ENCODE data around the gene CHST13.

CHST13 gene

DNA sequence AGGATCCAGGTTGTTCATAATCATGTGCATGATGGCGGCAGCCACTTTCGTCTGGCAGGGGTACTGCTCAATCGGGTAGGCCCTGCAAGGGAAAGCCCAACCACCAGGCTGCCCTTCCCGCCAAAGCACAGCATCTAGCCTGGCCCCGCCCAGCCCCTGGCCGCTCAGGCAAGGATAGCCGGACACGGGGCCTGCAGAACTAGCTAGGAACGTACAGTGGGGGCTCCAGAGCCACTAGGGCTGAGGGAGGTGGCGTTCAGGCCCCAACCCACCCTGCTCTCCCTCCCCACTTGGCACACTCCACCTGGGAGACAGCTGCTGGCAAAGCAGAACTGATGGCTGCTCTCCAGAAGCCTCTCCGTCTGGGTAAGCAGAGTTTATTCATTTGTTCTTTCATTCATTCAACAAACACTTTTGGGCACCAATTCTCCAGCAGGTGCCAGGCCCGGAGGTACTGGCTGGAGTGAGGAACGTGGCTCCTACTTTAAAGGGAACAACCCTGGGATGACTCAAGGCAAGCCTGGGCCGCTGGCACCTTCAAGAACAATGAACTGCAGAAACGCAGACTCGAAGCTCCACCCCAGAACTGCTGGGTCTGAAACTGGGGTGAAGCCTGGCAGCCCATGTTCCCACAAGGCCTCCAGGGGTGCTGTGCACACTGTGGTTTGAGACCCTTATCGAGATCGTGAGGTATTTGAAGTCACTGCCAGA is 14.2 kb upstream of the CHST13 start:
- TF ChIP-seq ELF4 (IDR thresholded peaks at IDR 0.05) (no peak), L3MBTL2 (conservative IDR thresholded peaks at IDR 0.05) (no peak), CTBP1 (IDR thresholded peaks at IDR 0.05; ENCODE audit: borderline replicate concordance) (no peak), BHLHE40 (IDR thresholded peaks at IDR 0.05; ENCODE audit: borderline replicate concordance) (no peak), TARDBP (IDR thresholded peaks at IDR 0.05) (no peak), SUZ12 (IDR thresholded peaks at IDR 0.05) (no peak), NFRKB (IDR thresholded peaks at IDR 0.05) (no peak), ZNF384 (IDR thresholded peaks at IDR 0.05) (no peak), ARNT (IDR thresholded peaks at IDR 0.05) (no peak), FOXA1 (IDR thresholded peaks at IDR 0.05) (no peak), LEF1 (IDR thresholded peaks at IDR 0.05; ENCODE audit: borderline replicate concordance) (no peak), HDGF (IDR thresholded peaks at IDR 0.05; ENCODE audit: borderline replicate concordance) (no peak), SP1 (IDR thresholded peaks at IDR 0.05) (no peak)
- ChIA-PET POLR2A (no interaction called here), CTCF (interaction anchor here (2.1 kb wide), 1 partner anchor 13 kb away, joined by 6 read pairs; the partner anchor contains the start of gene CHST13)
- DNase-seq (ENCODE audit: extremely low spot score): no peak

DNA sequence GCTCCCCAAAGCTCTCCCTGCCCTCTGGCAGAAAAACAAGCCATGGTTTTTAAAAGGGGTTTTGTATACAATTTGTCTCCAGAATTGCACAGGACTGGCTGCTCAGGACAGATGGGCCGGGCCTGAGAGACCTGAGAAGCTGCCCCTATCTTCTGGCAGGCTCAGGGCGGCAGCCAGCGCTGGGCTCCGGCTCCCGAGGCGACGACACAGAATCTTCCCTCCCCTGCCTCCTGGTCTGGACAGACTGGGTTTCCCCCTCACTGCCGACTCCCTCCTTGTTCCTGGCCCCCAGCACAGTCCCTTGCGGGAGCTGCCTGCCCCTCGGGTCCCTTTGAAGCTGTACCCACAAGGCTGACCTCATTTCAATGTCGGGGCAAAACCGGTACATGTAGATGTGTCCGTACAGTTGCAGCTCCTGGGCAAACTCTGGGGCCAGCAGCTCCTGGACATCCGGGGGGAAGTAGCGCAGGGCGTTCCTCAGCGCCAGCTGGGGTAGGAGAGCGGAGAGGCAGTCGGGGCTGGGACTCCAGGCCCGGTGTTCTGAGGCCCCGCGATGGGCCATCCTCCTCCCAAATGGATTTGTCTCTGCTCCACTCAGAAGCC is 13.5 kb upstream of the CHST13 start:
- POLR2A ChIA-PET: no interaction called here
- no peak for TF ChIP-seq ARNT (IDR thresholded peaks at IDR 0.05)
- no peak for TF ChIP-seq NFRKB (IDR thresholded peaks at IDR 0.05)
- no peak for TF ChIP-seq SP1 (IDR thresholded peaks at IDR 0.05)
- no peak for TF ChIP-seq FOXA1 (IDR thresholded peaks at IDR 0.05)
- no peak for TF ChIP-seq LEF1 (IDR thresholded peaks at IDR 0.05; ENCODE audit: borderline replicate concordance)
- CTCF ChIA-PET: interaction anchor here (2.1 kb wide), 1 partner anchor 13 kb away, joined by 6 read pairs; the partner anchor contains the start of gene CHST13
- DNase-seq (ENCODE audit: extremely low spot score): no peak

DNA sequence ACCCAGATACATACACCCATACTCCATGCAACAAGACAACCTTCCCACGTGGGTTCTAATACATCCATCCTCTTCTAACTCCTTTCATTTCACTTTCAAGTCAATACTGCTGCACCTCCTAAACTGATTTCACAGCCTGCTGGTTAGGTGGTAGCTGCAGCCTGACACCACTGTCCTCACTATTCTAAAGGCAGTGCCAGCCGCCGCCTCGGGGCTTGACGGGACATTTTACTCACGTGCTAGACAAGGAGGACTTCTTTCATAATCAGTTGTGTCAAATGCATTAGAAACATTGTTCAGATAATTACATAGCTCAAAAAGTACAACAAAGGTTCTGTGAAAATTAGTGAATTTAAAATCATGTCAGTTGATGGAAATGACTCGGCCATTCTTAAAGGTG is 12.7 kb upstream of the CHST13 start:
- TF ChIP-seq ARNT (IDR thresholded peaks at IDR 0.05) (no peak), NFRKB (IDR thresholded peaks at IDR 0.05) (no peak), LEF1 (IDR thresholded peaks at IDR 0.05; ENCODE audit: borderline replicate concordance) (no peak), CTBP1 (IDR thresholded peaks at IDR 0.05; ENCODE audit: borderline replicate concordance) (no peak), L3MBTL2 (conservative IDR thresholded peaks at IDR 0.05) (no peak), TARDBP (IDR thresholded peaks at IDR 0.05) (no peak), SUZ12 (IDR thresholded peaks at IDR 0.05) (no peak), ZNF384 (IDR thresholded peaks at IDR 0.05) (no peak), FOXK2 (IDR thresholded peaks at IDR 0.05) (no peak), SP1 (IDR thresholded peaks at IDR 0.05) (no peak), FOXA1 (IDR thresholded peaks at IDR 0.05) (no peak), BHLHE40 (IDR thresholded peaks at IDR 0.05; ENCODE audit: borderline replicate concordance) (no peak), HDGF (IDR thresholded peaks at IDR 0.05; ENCODE audit: borderline replicate concordance) (no peak), ELF4 (IDR thresholded peaks at IDR 0.05) (no peak)
- TF ChIP-seq, protein P1, sequence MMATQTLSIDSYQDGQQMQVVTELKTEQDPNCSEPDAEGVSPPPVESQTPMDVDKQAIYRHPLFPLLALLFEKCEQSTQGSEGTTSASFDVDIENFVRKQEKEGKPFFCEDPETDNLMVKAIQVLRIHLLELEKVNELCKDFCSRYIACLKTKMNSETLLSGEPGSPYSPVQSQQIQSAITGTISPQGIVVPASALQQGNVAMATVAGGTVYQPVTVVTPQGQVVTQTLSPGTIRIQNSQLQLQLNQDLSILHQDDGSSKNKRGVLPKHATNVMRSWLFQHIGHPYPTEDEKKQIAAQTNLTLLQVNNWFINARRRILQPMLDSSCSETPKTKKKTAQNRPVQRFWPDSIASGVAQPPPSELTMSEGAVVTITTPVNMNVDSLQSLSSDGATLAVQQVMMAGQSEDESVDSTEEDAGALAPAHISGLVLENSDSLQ (IDR thresholded peaks at IDR 0.05): no peak
- ChIA-PET POLR2A (no interaction called here), CTCF (interaction anchor here (2.1 kb wide), 1 partner anchor 12 kb away, joined by 6 read pairs; the partner anchor contains the start of gene CHST13)
- no peak for DNase-seq (ENCODE audit: extremely low spot score)

DNA sequence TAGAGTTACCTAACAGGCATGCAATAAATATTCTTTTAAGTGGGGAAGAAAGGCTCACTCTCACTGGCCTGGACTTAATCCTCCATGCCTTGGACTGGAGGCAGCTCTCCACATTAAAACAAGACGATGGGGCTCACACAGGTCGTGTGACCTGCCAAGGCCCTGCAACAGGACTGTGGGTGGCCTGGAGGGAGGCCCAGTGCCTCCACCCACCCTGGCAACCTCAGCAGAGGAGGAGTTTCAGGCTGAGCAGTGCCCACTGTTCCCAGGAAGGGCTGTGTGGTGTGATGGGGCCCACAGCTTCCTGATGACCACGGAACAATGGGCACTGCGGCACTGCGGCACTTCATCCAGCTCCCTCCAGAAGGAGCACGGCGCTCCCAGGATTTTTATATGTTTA is 11.9 kb upstream of the CHST13 start:
- no peak for DNase-seq (ENCODE audit: extremely low spot score)
- ChIA-PET CTCF (interaction anchor here (2.1 kb wide), 1 partner anchor 11 kb away, joined by 6 read pairs; the partner anchor contains the start of gene CHST13), POLR2A (no interaction called here)
- TF ChIP-seq TARDBP (IDR thresholded peaks at IDR 0.05): no peak
- no peak for TF ChIP-seq CTBP1 (IDR thresholded peaks at IDR 0.05; ENCODE audit: borderline replicate concordance)
- TF ChIP-seq LEF1 (IDR thresholded peaks at IDR 0.05; ENCODE audit: borderline replicate concordance): no peak
- no peak for TF ChIP-seq HDGF (IDR thresholded peaks at IDR 0.05; ENCODE audit: borderline replicate concordance)
- TF ChIP-seq FOXK2 (IDR thresholded peaks at IDR 0.05): no peak
- no peak for TF ChIP-seq L3MBTL2 (conservative IDR thresholded peaks at IDR 0.05)
- no peak for TF ChIP-seq SP1 (IDR thresholded peaks at IDR 0.05)
- no peak for TF ChIP-seq FOXA1 (IDR thresholded peaks at IDR 0.05)

DNA sequence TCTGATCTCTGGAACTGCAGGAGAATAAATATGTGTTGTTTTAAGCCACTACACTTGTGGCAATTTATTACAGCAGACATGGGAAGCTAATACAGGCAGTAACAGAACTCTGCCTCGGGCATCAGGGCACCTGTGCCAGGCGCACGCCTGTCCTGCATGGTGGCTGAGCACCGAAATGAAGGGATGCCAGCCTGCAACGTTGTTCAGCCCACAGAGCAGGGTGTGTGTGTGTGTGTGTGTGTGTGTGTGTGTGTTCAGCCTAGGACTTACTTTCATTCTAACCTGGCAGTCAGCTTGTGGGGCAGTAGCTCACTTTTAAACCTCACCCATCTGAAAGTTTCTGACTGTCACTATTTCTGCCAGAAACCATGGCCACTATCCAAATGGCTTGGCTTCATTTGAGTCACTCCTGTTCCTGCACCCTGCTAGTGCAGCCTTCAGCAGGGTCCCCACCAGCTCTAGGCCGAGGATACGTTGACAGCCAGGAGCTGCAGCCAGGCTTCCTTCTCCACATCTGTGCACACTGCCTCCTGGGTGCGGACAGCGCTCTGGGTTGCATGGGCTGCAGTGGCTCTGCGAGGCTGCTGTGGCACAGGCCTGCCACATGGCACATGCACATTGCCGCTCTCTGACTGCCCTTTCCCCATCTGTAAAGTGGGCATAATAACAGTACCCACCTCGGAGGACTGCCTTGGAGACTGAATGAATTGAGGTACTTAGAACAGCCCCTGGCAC is 10.9 kb upstream of the CHST13 start:
- ChIA-PET POLR2A (no interaction called here), CTCF (interaction anchor here (1.1 kb wide), 1 partner anchor 10 kb away, joined by 3 read pairs; no protein-coding TSS in a partner anchor)
- TF ChIP-seq TARDBP (IDR thresholded peaks at IDR 0.05): no peak
- TF ChIP-seq NFRKB (IDR thresholded peaks at IDR 0.05): no peak
- TF ChIP-seq ZNF384 (IDR thresholded peaks at IDR 0.05): no peak
- TF ChIP-seq L3MBTL2 (conservative IDR thresholded peaks at IDR 0.05): no peak
- TF ChIP-seq FOXA1 (IDR thresholded peaks at IDR 0.05): no peak
- no peak for TF ChIP-seq FOXM1 (IDR thresholded peaks at IDR 0.05; ENCODE audit: borderline replicate concordance)
- TF ChIP-seq LEF1 (IDR thresholded peaks at IDR 0.05; ENCODE audit: borderline replicate concordance): no peak
- no peak for TF ChIP-seq HDGF (IDR thresholded peaks at IDR 0.05; ENCODE audit: borderline replicate concordance)
- no peak for TF ChIP-seq CTBP1 (IDR thresholded peaks at IDR 0.05; ENCODE audit: borderline replicate concordance)
- no peak for DNase-seq (ENCODE audit: extremely low spot score)

DNA sequence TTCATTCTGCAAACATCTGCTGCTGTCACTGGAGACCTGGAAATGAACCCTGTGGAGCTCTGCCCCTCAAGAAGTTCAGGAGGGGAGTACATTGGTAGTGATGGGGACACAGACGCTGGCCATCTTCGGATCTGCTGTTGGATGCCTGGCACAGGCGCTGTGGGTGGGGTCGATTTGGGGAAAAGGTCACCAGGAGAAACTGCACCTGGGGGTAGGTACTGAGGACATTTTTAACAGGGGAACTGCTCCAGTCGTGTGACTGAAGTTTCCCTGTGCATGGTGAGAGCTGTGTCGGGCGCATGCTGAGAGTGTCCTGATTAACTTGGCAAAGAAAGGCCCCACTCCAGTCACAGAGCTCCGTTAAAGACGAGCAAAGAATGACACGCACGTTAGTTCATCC is 9.8 kb upstream of the CHST13 start:
- ChIA-PET CTCF (interaction anchor here (1.1 kb wide), 1 partner anchor 9 kb away, joined by 3 read pairs; no protein-coding TSS in a partner anchor), POLR2A (no interaction called here)
- no peak for TF ChIP-seq FOXM1 (IDR thresholded peaks at IDR 0.05; ENCODE audit: borderline replicate concordance)
- no peak for TF ChIP-seq FOXA1 (IDR thresholded peaks at IDR 0.05)
- TF ChIP-seq LEF1 (IDR thresholded peaks at IDR 0.05; ENCODE audit: borderline replicate concordance): no peak
- no peak for TF ChIP-seq NFRKB (IDR thresholded peaks at IDR 0.05)
- TF ChIP-seq FOXK2 (IDR thresholded peaks at IDR 0.05): no peak
- no peak for TF ChIP-seq SP1 (IDR thresholded peaks at IDR 0.05)
- TF ChIP-seq, protein P1 (IDR thresholded peaks at IDR 0.05): no peak
- no peak for TF ChIP-seq CTBP1 (IDR thresholded peaks at IDR 0.05; ENCODE audit: borderline replicate concordance)
- no peak for TF ChIP-seq ZNF384 (IDR thresholded peaks at IDR 0.05)
- no peak for TF ChIP-seq TARDBP (IDR thresholded peaks at IDR 0.05)
- no peak for DNase-seq (ENCODE audit: extremely low spot score)

Measured in HEK293T (cell line).